Measurements from ENCODE around the gene RPL22.

Gene RPL22

DNA sequence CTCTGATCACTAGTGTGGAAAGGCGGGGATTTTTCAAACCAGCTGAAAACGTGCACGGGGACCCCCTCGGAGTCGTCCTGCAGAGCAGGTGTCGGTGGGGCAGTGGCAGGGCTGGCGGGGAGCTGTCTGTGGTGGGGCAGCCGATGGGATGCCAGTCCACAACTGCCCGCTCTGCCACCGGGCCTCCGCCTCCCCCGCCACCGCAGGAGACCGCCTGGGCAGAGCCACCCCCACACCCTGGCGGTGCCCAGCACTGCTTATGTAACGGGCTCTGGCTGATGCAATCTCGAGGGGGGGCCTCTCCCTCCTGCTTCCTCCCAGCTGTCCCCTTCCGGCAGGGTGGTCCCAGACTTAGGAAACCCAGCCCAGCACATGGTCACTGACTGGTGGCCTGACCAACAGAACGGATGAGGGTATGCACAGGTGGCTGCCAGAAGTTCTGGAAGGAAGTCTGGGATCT, 28.6 kb downstream of the RPL22 start:
- DNase-seq: no peak

DNA sequence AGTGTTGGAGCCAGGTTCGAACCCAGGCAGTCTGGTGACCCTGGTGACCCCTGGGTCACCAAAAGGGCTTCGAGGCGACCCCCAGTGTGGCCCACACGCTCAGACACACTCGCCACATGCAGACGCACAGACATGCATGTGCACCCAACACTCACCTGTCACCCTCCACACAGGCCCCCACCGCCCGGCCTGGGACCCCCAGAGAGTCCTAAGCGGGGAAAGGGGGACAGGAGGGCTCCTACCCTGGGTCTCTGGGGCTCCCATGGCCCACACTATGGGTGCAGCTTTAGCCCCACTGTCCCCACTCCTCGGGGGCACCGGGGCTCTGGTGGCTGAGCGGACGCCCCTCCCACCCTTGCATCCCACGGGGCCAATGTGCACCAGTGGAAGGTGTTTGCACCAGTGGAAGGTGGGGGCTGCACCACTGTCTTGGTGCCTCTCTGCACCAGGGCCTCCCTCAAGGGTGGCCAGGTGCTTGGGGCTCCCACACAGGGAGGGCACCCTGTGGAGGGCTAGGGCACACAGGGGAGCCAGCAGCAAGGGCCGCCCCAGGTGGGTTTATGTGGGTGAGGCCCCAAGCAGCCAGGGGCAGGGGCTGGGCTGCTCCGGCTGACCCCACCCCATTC, 29.2 kb downstream of the RPL22 start:
- no peak for DNase-seq

DNA sequence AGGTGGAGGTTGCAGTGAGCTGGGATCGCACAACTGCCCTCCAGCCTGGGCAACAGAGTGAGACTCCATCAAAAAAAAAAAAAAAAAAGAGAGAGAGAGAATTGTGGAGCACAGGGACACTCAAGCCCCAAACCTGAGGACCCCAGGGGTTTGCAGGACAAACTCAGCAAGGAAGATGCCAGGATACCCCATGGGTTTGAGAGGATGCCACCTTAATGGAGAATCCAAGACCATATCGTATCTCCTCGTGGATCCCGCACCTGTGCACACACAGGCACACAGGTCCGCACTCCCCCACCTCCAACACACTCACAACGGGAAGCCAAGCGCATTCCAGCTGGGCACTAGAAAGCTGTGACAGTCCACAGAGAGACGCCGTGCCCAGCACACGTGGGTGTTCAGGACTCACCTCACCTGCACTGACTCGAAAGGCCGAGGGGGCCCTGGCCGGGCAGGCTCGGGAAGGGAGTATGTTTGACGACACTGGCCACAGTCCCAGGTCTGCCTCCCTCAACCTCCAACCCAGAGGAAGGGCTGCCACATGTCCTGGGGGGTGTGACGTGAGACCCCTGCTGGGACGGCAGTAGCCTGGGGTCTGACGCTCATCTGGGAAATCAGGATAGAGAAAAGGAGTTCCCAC, 30.3 kb downstream of the RPL22 start:
- DNase-seq: no peak

DNA sequence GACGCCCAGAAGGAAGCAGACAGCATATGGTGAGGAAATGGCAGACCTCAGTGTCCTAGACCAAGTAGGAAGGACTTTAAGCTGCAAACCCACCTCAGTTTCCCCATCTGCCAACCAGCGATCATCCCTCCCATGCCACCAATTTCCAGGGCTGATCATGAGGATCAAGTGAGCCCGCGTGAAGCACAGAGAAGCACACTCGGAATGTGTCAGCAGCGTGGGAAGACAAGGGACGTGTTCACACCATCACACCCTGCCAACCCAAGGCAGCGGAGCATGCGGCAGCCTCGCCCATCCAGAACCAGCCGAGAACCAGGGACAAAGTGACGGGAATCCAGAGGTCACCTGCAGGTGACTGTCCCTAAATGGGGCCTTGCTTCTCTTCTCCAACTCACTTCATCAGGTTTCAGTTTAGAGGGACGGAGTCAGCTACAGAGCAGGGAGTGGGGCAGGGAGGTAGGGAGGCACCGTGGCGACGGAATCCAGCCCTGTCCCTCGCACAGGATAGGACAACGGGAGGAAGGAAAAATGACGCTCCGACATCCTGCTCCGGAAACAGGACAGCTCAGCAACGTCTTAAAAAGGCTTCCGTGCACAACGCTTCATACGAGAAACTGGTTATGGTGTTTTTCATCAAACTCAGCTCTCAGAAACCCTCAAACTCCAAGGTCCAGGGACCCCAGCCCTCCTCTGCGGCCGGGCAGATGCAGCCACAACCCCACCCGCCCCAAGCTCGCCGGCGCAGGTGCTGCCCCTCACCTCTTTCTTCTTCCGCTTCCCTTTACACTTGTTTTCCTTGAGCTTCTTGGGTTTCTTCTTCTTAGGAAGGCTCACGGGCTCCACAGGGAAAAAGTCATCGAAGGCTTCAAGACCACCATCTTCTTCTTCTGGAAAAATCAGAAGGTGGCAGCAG, 31.7 kb downstream of the RPL22 start:
- no peak for DNase-seq

DNA sequence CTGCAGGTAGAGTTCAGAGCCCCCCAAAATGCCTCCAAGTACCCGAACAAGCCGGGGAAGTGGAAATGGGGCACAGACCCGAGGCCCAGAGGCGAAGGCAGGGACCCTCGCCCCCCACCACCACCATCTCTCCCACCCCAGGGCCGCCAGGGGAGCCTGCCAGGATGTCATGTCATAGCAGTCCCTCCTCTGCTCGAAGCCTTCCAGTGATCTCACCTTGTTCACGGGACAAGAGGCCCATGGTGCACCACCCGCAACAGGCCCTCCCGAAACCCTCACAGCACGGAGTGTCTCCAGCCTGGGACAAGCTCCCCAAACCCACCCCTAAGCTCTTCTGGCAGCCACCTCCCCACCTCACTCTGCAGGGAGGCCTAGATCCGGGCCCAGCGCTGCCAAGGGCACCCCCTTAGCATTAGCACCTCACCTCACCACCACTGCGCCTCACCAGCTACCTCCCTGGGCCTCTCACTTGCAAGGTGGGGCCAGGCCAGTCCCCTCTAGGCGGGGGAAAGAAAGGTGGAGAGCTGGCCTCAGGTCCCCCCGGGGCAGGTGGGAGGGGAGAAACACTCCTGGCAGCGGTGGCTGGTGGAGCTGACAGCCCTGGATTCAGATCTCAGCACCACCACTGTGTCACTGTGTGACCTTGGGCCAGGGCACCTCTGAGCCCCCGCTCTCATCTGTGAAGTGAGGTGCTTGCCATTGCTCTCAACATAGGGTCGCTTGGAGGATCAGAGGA, 32.6 kb downstream of the RPL22 start:
- no peak for DNase-seq

DNA sequence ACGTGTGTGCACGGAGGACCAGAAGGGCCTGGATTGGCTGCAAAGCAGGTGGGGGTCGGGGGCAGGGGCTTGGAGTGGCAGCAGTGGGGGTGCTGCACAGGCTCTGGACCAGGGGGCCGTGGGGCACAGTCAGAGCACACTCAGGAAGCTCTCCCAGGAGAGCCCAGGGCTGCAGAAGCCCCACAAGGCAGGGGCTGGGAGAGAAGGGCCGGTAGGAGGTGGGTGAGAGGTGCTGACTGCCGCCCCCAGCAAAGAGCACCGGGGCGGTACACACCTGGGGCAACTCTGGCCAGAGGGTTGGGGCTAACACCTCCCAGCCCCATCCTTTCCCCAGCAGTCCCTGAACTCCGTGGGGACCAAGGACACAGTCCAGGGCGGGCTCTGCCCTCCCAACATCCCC, 33.2 kb downstream of the RPL22 start:
- no peak for DNase-seq

DNA sequence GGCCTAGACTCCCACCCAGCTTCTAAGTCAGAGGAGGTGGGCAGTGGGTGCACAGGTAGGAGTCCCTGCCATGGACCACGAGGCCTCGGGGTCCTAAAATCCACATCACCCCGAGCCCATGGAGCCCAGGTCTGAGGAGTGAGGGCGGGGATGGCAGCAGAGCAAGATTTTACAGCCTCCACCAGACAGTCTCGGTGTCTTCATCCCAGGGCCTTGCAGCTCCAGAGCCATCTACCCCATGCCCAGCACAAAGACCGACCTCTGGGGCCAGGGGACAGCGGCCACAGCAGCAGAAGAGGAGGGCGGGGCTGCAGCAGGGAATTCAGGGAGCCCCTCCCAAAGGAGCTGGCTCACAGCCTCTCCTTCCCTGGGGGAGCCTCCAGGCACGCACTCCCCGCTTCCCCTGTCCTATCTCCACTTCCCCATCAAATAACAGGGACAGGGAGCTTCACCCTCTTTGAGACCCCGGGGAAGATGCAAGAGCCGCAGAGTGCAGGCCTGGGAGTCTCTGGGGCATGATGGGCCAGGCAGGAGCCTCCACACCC, 33.9 kb downstream of the RPL22 start:
- DNase-seq: no peak

DNA sequence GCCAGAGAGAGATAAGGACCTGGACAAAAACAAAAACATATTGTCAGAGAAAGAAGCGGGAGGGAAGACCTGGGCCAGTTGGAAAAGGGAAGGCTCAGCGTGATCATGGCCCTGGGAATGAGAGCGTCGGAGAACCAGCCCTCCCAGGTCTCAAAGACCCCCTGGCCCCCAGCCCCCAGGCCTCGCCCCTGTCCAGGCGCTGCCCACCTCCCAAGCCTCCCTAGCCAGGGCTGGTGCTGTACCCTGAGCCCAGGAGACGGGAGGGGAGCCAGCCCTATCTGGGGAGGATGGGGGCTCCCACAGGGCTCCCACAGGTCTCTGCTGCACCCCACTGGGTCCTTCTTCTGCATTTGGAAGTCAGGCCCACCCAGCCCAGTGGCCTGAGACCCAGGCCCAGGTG, 34.4 kb downstream of the RPL22 start:
- no peak for DNase-seq

DNA sequence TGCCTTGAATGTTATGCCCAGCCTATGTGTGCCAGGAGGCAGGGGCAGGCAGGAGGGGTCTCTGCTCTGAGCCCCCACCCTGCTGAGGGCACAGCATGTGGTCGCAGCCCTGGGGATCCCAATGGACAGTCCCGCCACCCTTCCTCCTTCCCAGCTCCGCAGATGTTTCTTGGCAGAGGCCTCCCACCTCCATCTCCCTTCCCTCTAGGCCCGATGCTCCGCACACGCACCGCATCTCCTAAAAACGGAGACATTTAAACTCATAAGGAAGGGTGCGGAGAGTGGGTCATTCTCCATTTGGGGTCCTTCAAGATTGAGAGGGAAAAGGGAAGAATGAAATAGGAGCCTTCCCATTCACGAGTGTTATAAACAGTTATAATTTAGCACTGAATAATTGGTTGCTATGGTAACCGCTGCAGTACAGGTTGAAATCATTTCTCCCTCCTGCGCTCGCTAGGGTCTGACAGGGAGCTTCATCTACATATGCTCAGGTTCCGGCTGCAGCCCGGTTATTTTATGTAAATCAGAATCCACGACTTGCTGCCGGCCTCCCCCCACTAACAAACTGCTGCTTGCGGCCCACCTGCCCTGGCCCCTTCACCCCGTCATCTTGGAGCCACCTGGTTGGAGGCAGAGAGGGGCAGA, 35.3 kb downstream of the RPL22 start:
- DNase-seq: no peak

DNA sequence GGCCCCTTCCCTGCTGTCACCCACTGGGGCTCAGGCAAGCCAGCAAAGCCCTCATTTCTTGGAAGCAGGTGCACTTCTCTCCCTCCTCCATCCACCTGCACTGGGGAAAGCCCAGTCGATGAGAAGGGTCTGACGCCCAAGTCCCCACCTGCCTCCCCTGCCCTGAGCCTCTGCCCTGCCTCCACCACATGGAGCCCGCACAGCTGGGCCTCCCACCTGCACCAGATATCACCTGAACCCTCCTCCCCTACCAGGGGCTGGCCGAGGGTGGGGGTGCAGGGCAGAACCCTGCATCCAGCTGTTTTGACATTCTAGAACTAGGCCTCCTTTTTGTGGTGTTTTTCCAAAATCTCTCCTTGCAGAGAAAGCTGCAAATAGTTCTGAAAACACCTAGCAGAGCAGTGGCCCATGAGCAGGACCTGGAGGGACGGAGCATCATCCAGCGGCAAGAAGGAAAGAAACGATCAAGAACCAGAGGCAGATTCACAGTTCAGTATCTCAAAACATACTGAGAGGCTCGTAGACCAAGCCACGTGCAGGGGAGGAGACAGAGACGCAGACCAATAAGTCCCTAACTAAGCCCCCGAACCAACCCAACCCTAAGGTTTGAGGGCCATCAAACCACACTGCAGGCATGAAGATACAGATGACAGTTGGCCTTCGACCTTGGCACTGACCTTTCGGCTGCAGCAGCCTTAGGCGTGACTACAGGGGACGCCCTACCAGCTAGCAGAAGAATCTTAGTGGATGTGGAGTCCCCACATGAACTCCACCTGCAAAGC, 36.0 kb downstream of the RPL22 start:
- no peak for DNase-seq

DNA sequence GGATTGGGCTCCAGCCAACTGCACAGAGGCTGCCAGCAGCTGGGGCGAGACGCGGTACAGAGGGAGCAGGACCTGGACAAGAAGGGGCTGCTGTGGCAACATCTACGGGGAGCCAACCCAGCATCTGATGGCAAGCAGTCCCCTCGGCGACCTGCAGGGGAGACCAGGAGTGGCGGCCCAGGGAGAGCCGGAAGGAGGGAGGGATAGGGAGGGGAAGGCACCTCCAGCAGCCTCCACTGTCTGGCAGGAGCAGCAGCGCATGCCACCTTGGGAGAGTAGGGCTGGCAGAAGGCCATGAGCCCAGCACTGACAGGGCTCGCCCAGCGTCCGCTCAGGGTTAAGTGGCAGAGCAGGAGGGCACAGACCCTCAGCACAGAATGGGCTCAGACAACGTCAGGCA, 36.6 kb downstream of the RPL22 start:
- no peak for DNase-seq

DNA sequence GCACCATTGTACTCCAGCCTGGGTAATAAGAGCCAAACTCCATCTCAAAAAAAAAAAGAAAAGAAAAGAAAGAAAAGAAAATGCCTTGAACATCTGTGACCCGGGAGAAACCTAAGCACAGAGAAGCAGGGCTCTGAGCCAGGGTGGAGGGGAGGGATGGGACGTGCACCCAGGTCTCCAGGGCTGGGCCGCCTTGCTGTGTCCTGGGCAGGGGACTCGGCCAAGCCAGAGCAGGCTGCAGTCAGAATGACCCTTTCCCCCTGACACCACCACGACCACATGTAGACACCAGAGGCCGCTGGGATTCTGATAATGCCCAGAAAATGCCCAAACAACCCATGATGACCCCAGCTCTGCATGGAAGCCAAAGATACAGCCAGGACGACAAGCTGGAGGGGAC, 37.1 kb downstream of the RPL22 start:
- no peak for DNase-seq

DNA sequence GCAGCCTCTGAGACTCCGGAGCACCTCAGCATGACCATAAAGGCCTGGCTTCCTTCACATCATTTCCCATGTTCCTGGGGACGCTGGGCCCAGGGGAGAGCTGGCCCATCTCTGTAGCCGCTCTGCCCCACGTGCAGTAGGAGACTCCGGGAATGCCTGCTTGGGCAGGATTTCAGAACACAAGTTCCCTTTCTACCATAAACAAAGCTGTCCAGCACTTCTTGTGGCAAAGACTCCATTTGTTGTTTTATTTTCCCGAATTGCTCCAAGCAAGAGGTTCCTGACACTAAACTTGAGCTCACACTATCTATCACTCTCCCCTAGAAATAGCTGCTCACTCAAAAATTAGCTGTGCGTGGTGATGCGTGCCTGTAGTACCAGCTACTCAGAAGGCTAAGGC, 41.2 kb downstream of the RPL22 start:
- no peak for DNase-seq

DNA sequence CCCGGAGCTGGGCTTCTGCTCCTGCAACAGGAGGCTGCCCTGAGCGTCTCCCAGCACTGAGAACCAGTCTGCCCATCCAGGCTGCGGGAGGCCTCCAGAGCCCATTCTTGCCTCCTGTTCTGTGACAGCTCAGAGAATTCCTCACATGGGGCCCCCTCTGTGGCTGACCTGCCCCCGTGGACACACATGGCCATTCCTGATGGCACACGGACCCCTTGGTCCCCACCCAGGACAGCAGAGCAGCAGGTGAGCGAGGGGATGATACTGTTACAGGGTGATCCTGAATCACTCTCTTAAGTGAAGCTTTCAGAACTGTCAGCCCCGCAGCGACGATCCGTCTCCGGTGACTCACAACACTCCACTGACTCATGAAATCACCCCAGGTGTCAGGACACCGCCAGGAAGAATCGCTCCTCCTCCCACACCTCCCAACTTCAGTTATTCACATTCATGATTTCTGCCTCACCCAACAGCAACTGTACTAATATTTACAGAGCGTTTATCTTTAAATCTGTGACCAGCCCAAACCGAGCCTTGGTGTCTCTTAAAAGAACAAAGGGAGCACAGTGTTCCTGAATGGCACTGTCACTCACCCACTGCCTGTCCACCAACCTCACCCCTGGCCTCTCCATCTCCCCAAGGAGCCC, 41.7 kb downstream of the RPL22 start:
- no peak for DNase-seq

DNA sequence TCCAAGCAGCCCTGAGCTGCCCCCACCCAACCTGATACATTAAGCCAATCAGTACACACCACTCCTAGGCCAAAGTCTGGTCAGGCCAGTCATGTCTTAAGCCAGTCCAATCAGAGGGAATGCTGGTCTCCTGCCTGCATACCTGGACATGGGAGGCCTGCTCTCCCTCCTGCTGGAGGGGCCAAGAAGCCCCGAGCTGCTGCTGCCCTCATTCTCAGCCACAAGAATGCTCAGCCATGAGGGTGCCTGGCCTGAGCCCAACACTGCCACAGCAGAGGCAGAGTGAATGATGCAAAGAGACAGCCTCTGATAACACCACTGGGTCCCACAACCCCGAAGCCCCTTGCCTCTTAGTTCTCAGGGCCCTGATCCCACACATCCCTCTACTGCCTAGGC, 42.3 kb downstream of the RPL22 start:
- DNase-seq: no peak

DNA sequence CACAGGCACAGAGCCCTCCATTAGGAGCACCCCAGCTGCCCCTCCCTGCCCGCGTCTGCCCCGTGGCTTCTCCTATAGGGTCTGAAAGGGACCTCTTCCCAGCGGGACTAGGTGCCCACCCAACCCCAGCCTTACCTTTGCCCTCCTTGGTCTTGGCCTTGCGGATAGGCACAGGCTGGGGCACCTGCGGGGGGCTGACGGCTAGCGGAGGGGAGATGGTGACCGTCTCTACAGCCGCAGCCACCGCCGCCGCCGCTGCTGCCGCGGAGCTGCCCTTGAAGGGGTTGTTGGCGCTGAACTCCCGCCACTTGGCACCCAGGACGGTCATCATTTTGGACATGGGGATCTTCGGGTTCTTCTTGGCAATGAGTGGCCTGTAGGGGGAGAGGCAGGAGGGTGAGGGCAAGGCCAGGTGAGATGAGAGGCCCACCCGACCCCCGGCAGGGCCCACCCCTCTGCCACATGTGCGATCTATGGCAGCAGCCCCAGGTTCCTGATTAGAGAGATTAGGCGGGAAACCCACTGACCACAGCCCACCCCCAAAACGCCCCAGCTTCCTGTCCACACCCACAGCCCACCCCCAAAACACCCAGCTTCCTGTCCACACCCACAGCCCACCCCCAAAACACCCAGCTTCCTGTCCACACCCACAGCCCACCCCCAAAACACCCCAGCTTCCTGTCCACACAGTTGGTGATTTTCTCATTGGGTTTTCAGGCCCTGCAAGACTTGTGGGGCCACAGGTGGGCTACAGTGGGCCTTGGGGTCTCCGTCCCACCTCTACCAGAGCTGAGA, 44.7 kb downstream of the RPL22 start:
- DNase-seq: no peak

DNA sequence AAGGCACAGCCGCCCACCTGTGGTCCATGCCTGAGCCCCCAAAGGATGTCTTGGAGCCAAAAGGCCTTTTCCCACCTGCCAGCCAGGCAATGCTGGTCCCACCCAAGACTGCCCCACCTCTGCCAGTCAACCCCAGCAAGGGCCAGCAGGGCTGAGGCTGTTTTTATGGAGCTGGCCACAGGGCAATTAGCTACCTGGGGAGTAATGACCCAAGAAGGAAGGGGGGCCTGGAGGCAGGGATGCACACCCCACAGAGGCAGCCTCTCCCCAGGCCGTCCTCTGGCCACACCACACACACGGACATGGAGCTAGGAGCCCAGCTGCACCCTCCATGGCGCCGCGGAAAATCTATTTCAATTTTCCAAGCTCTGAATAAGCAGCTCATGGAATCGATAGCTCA, 46.5 kb downstream of the RPL22 start:
- no peak for DNase-seq

DNA sequence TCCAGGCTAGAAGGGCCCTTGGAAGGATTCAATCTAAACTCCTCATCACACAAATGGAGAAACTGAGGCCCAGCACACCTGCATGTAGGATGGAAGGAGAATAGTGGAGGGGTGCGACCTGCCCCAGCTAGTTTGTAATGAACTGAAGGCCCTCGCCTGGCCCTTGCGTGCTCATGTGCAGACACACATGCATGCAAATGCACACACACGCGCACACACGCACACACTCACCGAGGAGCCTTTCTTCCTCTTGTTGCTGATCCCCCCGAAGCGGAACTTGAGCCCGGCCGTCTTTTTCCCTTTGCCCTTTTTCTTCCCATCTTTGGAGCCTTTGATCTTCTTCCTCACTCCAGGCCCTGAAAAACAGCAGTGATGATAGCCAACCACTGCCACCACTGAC, 47.2 kb downstream of the RPL22 start:
- DNase-seq: no peak

DNA sequence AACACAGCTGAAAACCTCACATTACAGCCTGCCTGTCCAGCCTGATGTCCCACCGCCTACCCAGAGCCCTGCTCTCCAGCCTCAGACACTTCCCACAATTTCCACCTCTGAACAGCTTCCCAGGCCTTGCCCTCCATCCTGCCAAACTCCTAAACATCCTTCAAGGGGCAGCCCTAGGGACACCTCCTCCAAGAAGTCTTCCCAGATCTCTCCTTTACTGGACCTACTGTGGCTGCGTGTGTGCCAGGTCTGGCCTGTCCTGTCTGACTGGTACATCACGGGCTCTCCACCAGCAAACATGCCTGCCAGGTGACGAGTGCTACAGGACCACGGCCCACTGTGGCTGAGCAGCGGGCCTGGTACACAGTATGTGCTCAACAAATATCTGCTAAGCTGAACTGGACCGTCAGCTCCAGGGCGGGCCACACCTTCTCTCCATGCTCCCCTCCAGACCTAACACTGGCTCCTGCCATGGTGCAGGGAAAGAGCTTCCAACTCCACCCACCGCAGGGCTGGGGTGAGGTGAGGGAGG, 48.0 kb downstream of the RPL22 start:
- no peak for DNase-seq
